ENCODE measurements around the gene ANKRD18B.
"Not testable (repeated sequence)": the region's sequence is repeated elsewhere in the genome, so short reads cannot be mapped to it uniquely, and the experiment has no call there.

DNA sequence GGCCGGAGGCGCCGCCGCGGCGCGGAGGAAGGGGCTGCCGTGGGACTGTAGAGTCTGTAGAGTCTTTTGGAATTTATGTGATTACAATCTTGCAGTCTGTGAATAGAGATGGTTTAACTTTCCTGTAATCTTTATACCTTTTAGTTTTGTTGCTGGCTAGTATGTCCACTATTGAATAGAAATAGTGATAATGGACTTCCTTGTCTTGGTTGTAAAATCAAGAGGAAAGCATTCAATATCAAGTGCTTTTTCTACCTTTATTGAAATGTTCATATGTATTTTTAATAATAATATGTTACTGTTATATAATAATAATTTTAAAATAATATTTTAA is 12.9 kb upstream of the ANKRD18B start:
- TF ChIP-seq CTCF (IDR thresholded peaks at IDR 0.05; ENCODE audit: low read length); EZH2 (IDR thresholded peaks at IDR 0.05; ENCODE audit: borderline replicate concordance, low read length): not testable (repeated sequence)
